Upper lobe of left lung (tissue), 4 donors: ENCODE data around the gene INPP5E.

Experiments used
- CTCF ChIP-seq, 6 experiments: fragments of 450-650 bp in 4 of 6; fragments of 200-600 bp in 2 of 6; sonication (generic) in 2 of 6; IDR thresholded peaks; one replicate each; pipeline ENCODE4 v1.5.1; 2016 to 2019; ENCODE audit warnings: antibody characterized with exemption in 6 of 6
- POLR2A ChIP-seq, 4 donors: fragments of 450-650 bp; IDR thresholded peaks; one replicate each; pipeline ENCODE4 v1.5.1; 2016 to 2017; ENCODE audit warnings: antibody characterized with exemption in 4 of 4, mild to moderate bottlenecking in 2 of 4

GRCh38 chr9:136442265-136442664 is 2.6 kb upstream of the INPP5E start:
- TF ChIP-seq CTCF (IDR thresholded peaks at IDR 0.05) = no peak
- TF ChIP-seq POLR2A (IDR thresholded peaks at IDR 0.05) = no peak
